Esophagus squamous epithelium (tissue), 4 donors: ENCODE data around the gene KRTAP19-5.

Source experiments
- CTCF ChIP-seq, 6 experiments: fragments of 450-650 bp in 4 of 6; fragments of 200-600 bp in 2 of 6; sonication (generic) in 2 of 6; IDR thresholded peaks; one replicate each; pipeline ENCODE4 v1.5.1; 2016 to 2019; ENCODE audit warnings: antibody characterized with exemption in 6 of 6, mild to moderate bottlenecking in 4 of 6, moderate library complexity in 4 of 6
- POLR2A ChIP-seq, 4 donors: fragments of 450-650 bp; IDR thresholded peaks; one replicate each; pipeline ENCODE4 v1.6.1; 2017; ENCODE audit warnings: antibody characterized with exemption in 4 of 4, mild to moderate bottlenecking in 4 of 4, moderate library complexity in 3 of 4

GRCh38 chr21:30502041-30502440 is at the start of gene KRTAP19-5:
- no peak for TF ChIP-seq CTCF (IDR thresholded peaks at IDR 0.05)
- no peak for TF ChIP-seq POLR2A (IDR thresholded peaks at IDR 0.05)
